ENCODE data around the gene GCNT2. TPM values are rescaled to one million over a fixed set of nuclear protein-coding genes. Genes with fewer than 3 reads are reported as not detected.

The GCNT2 gene
- total RNA-seq, 1 donor from 2014 or later = 17.2 TPM

GRCh38 chr6:10633216-10633615 lies 112.1 kb downstream of the GCNT2 start:
- TF ChIP-seq POLR2AphosphoS5 (IDR thresholded peaks at IDR 0.05; ENCODE audit: insufficient read depth in 1 of 2, low read depth in 1 of 2) (no peak), POLR2A (IDR thresholded peaks at IDR 0.05) (no peak), CTCF (IDR thresholded peaks at IDR 0.05) (no peak)

GRCh38 chr6:10640412-10640811 lies 119.3 kb downstream of the GCNT2 start:
- no peak for DNase-seq (ENCODE audit: extremely low spot score in 2 of 2)
- Histone ChIP-seq H3K27ac (no peak overlapping the region), H3K36me3 (no peaks in the 10 kb centered on the region), H3K27me3 (no peaks in the 10 kb centered on the region), H3K9me3 (no peaks in the 10 kb centered on the region), H3K4me3 (no peak overlapping the region), H3K4me1 (no peaks in the 10 kb centered on the region)
- TF ChIP-seq POLR2A (IDR thresholded peaks at IDR 0.05) (no peak), CTCF (IDR thresholded peaks at IDR 0.05) (no peak), POLR2AphosphoS5 (IDR thresholded peaks at IDR 0.05; ENCODE audit: insufficient read depth in 1 of 2, low read depth in 1 of 2) (no peak)
- intact Hi-C loops (cut with DNase I) = no loop called here

More at GRCh38 chr6:10633216-10633615, 112.1 kb downstream of the GCNT2 start:
- no peak for DNase-seq (ENCODE audit: extremely low spot score in 2 of 2)
- Histone ChIP-seq H3K9me3 (no peaks in the 10 kb centered on the region), H3K4me3 (no peak overlapping the region), H3K27ac (no peak overlapping the region), H3K36me3 (no peaks in the 10 kb centered on the region), H3K27me3 (no peaks in the 10 kb centered on the region), H3K4me1 (no peaks in the 10 kb centered on the region)
- intact Hi-C loops (cut with DNase I) = no loop called here

GRCh38 chr6:10641528-10641927 lies 120.4 kb downstream of the GCNT2 start:
- Histone ChIP-seq H3K9me3 (no peaks in the 10 kb centered on the region), H3K27ac (no peak overlapping the region), H3K4me3 (no peak overlapping the region), H3K36me3 (no peaks in the 10 kb centered on the region), H3K27me3 (no peaks in the 10 kb centered on the region), H3K4me1 (no peaks in the 10 kb centered on the region)
- intact Hi-C loops (cut with DNase I) = no loop called here
- TF ChIP-seq POLR2AphosphoS5 (IDR thresholded peaks at IDR 0.05; ENCODE audit: insufficient read depth in 1 of 2, low read depth in 1 of 2) = no peak
- TF ChIP-seq POLR2A (IDR thresholded peaks at IDR 0.05) = no peak
- TF ChIP-seq CTCF (IDR thresholded peaks at IDR 0.05) = no peak
- DNase-seq (ENCODE audit: extremely low spot score in 2 of 2) = no peak

GRCh38 chr6:10643201-10643651 lies 122.1 kb downstream of the GCNT2 start:
- Histone ChIP-seq H3K4me1 (no peaks in the 10 kb centered on the region), H3K27me3 (no peaks in the 10 kb centered on the region), H3K4me3 (no peak overlapping the region), H3K36me3 (no peaks in the 10 kb centered on the region), H3K9me3 (no peaks in the 10 kb centered on the region), H3K27ac (no peak overlapping the region)
- intact Hi-C loops (cut with DNase I) = no loop called here
- DNase-seq (ENCODE audit: extremely low spot score in 2 of 2) = no peak
- TF ChIP-seq CTCF (IDR thresholded peaks at IDR 0.05) (no peak), POLR2AphosphoS5 (IDR thresholded peaks at IDR 0.05; ENCODE audit: insufficient read depth in 1 of 2, low read depth in 1 of 2) (no peak), POLR2A (IDR thresholded peaks at IDR 0.05) (no peak)

- no peak overlapping the region for H3K4me3 ChIP-seq
- no peak for TF ChIP-seq POLR2A (IDR thresholded peaks at IDR 0.05)
- no peak for TF ChIP-seq CTCF (IDR thresholded peaks at IDR 0.05)
- TF ChIP-seq POLR2AphosphoS5 (IDR thresholded peaks at IDR 0.05; ENCODE audit: insufficient read depth in 1 of 2, low read depth in 1 of 2) = no peak
- no peaks in the 10 kb centered on the region for H3K27me3 ChIP-seq
- intact Hi-C loops (cut with DNase I) = no loop called here
- H3K36me3 ChIP-seq = no peaks in the 10 kb centered on the region
- DNase-seq (ENCODE audit: extremely low spot score in 2 of 2) = no peak
- no peak overlapping the region for H3K27ac ChIP-seq
- H3K9me3 ChIP-seq = no peaks in the 10 kb centered on the region
- H3K4me1 ChIP-seq = no peaks in the 10 kb centered on the region
Observed at GRCh38 chr6:10644225-10644624, 123.1 kb downstream of the GCNT2 start.
